HCT116 (cell line): Measurements from ENCODE around the gene BCAR3.

ENCODE experiments used
- ATF3 ChIP-seq: IDR thresholded peaks from 2 replicates; pipeline ENCODE4 v1.6.1; 2012
- CTCF ChIP-seq, 3 experiments: fragments of 200-600 bp in 1 of 3; sonication (generic) in 1 of 3; IDR thresholded peaks in 2 of 3; conservative IDR thresholded peaks in 1 of 3; 2 replicates each; pipeline ENCODE4 v1.5.1; 2012 to 2017; ENCODE audit warnings: low read depth in 2 of 3, low read length in 2 of 3, antibody characterized with exemption in 1 of 3, borderline replicate concordance in 1 of 3, control low read depth in 1 of 3, mild to moderate bottlenecking in 1 of 3, mixed read lengths in 1 of 3, mixed run types in 1 of 3, moderate library complexity in 1 of 3; ENCODE audit not compliant: insufficient read depth in 1 of 3
- EZH2 ChIP-seq: fragments of 200-600 bp; sonication (generic); IDR thresholded peaks from 2 replicates; pipeline ENCODE4 v1.6.1; 2017; ENCODE audit warnings: antibody characterized with exemption, mixed run types
- EZH2phosphoT487 ChIP-seq: fragments of 200-600 bp; IDR thresholded peaks from 2 replicates; pipeline ENCODE4 v1.6.1; 2018; ENCODE audit warnings: antibody characterized with exemption, borderline replicate concordance
- MAX ChIP-seq: IDR thresholded peaks from 2 replicates; pipeline ENCODE4 v1.6.1; 2012
- POLR2AphosphoS5 ChIP-seq: IDR thresholded peaks from 2 replicates; pipeline ENCODE4 v1.6.1; 2011; ENCODE audit warnings: mild to moderate bottlenecking, low read depth, low read length, moderate library complexity
- RAD21 ChIP-seq: IDR thresholded peaks from 2 replicates; pipeline ENCODE4 v1.6.1; 2012; ENCODE audit warnings: low read depth, mild to moderate bottlenecking
- ZFX ChIP-seq: fragments of 450-650 bp; IDR thresholded peaks from 2 replicates; pipeline ENCODE4 v1.6.1; 2017
- TF ChIP-seq, protein P1 (sequence below): IDR thresholded peaks from 2 replicates; pipeline ENCODE4 v1.6.1; 2012; ENCODE audit warnings: low read depth

DNA sequence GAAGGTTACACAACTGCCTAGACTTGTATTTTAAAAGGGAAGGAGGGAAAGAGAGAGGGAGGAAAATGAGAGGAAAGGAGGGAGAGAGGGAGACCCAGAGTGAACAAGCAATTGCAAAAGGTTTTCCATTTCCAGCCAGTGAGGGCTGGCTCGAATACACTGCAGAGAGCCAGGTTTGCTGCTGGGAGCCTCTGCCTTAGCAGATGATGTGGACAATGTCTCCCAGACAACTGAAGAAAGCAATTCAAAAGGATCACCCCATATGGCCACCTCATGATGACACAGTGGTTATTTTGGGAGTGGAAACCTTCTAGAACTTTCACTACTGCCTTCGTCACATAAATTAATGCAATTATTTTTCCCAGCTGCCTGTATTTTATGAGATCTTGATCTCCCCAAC, 86.4 kb downstream of the BCAR3 start:
- TF ChIP-seq EZH2 (no peak), CTCF (IDR thresholded peaks at IDR 0.05 in 2 of 3, conservative IDR thresholded peaks at IDR 0.05 in 1 of 3; ENCODE audit: borderline replicate concordance in 1 of 3, insufficient read depth in 1 of 3, low read depth in 2 of 3, low read length in 2 of 3) (no peak), MAX (no peak), ATF3 (no peak), POLR2AphosphoS5 (no peak), ZFX (no peak), RAD21 (no peak), EZH2phosphoT487 (no peak)
- TF ChIP-seq, protein P1, sequence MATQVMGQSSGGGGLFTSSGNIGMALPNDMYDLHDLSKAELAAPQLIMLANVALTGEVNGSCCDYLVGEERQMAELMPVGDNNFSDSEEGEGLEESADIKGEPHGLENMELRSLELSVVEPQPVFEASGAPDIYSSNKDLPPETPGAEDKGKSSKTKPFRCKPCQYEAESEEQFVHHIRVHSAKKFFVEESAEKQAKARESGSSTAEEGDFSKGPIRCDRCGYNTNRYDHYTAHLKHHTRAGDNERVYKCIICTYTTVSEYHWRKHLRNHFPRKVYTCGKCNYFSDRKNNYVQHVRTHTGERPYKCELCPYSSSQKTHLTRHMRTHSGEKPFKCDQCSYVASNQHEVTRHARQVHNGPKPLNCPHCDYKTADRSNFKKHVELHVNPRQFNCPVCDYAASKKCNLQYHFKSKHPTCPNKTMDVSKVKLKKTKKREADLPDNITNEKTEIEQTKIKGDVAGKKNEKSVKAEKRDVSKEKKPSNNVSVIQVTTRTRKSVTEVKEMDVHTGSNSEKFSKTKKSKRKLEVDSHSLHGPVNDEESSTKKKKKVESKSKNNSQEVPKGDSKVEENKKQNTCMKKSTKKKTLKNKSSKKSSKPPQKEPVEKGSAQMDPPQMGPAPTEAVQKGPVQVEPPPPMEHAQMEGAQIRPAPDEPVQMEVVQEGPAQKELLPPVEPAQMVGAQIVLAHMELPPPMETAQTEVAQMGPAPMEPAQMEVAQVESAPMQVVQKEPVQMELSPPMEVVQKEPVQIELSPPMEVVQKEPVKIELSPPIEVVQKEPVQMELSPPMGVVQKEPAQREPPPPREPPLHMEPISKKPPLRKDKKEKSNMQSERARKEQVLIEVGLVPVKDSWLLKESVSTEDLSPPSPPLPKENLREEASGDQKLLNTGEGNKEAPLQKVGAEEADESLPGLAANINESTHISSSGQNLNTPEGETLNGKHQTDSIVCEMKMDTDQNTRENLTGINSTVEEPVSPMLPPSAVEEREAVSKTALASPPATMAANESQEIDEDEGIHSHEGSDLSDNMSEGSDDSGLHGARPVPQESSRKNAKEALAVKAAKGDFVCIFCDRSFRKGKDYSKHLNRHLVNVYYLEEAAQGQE: no peak
